ENCODE data around the gene SGCA. TPM values are rescaled to one million over a fixed set of nuclear protein-coding genes. Genes with fewer than 3 reads are reported as not detected.

SGCA gene
- total and polyA plus RNA-seq, 4 donors, result 0.31 to 1.3 (median 1.2) TPM; not detected in 1

DNA sequence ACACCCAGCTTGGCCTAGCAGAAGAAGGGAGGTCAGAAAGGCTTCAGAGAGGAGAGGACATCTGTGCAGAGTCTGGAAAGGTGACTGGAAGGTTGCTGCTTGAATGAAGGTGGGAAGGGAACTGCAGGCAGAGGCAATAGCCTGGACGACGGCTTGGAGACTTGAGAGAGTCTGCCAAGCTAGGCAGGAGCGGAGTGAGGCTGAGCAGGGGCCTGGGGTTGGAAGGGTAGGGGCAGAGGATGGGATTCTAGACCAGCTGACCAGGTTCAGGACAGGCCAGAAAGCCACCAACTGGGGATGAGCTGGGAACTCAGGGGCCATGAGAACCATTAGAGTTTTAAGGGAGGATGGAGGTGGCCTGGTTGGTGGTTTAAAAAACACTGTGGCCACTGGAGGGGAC is 339 bp upstream of the SGCA start (continued):
- TF ChIP-seq, protein P1, sequence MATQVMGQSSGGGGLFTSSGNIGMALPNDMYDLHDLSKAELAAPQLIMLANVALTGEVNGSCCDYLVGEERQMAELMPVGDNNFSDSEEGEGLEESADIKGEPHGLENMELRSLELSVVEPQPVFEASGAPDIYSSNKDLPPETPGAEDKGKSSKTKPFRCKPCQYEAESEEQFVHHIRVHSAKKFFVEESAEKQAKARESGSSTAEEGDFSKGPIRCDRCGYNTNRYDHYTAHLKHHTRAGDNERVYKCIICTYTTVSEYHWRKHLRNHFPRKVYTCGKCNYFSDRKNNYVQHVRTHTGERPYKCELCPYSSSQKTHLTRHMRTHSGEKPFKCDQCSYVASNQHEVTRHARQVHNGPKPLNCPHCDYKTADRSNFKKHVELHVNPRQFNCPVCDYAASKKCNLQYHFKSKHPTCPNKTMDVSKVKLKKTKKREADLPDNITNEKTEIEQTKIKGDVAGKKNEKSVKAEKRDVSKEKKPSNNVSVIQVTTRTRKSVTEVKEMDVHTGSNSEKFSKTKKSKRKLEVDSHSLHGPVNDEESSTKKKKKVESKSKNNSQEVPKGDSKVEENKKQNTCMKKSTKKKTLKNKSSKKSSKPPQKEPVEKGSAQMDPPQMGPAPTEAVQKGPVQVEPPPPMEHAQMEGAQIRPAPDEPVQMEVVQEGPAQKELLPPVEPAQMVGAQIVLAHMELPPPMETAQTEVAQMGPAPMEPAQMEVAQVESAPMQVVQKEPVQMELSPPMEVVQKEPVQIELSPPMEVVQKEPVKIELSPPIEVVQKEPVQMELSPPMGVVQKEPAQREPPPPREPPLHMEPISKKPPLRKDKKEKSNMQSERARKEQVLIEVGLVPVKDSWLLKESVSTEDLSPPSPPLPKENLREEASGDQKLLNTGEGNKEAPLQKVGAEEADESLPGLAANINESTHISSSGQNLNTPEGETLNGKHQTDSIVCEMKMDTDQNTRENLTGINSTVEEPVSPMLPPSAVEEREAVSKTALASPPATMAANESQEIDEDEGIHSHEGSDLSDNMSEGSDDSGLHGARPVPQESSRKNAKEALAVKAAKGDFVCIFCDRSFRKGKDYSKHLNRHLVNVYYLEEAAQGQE (IDR thresholded peaks at IDR 0.05), result no peak
- no peak for TF ChIP-seq FOXA1 (IDR thresholded peaks at IDR 0.05)
- no peak for TF ChIP-seq FOXA2 (IDR thresholded peaks at IDR 0.05)
- TF ChIP-seq SP1 (IDR thresholded peaks at IDR 0.05), result no peak
- TF ChIP-seq, protein P2, sequence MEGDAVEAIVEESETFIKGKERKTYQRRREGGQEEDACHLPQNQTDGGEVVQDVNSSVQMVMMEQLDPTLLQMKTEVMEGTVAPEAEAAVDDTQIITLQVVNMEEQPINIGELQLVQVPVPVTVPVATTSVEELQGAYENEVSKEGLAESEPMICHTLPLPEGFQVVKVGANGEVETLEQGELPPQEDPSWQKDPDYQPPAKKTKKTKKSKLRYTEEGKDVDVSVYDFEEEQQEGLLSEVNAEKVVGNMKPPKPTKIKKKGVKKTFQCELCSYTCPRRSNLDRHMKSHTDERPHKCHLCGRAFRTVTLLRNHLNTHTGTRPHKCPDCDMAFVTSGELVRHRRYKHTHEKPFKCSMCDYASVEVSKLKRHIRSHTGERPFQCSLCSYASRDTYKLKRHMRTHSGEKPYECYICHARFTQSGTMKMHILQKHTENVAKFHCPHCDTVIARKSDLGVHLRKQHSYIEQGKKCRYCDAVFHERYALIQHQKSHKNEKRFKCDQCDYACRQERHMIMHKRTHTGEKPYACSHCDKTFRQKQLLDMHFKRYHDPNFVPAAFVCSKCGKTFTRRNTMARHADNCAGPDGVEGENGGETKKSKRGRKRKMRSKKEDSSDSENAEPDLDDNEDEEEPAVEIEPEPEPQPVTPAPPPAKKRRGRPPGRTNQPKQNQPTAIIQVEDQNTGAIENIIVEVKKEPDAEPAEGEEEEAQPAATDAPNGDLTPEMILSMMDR (IDR thresholded peaks at IDR 0.05; ENCODE audit: low read depth, low read length, missing input control), result no peak

DNA sequence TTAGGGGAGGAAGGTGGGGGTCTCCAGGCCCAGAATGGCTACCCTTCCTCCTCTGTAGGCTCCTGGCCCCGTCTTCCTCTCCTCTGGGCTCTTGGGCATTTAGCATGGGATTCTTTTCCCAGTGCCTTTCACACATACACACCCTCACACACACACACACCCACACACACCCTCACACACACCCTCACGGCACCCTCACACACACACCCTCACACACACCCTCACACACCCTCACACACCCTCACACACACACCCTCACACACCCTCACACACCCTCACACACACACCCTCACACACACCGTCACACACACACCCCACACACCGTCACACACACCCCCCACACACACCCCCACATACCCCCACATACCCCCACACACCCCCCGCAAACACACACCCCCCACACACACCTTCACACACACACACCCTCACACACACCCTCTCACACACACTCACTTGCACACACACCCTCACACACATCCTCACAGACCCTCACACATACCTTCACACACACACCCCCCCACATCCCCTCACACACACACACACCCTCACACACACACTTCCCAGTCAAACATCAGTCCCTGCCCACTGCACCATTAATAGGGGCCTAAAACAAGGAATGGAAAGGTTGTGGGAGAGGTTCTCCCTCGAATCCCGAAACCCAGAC is 845 bp downstream of the SGCA start:
- peaks cover 0 to 1% (median under 1%) of the 10 kb centered on the region in 4 donors for H3K4me1 ChIP-seq (ENCODE audit: control insufficient read depth in 4 of 4, insufficient read depth in 4 of 4, low read length in 3 of 4)
- no peaks in the 10 kb centered on the region for H3K36me3 ChIP-seq (ENCODE audit: control insufficient read depth in 4 of 4, insufficient read depth in 3 of 4, low read depth in 1 of 4, low read length in 3 of 4)
- H3K27ac ChIP-seq (ENCODE audit: low read depth in 1 of 2, low read length in 2 of 2), result no peak overlapping the region
- no peak overlapping the region for H3K9ac ChIP-seq (ENCODE audit: low read depth in 1 of 2, low read length in 2 of 2)
- no peak for DNase-seq (ENCODE audit: low spot score)
- H3K27me3 ChIP-seq (ENCODE audit: control insufficient read depth in 4 of 4, insufficient read depth in 4 of 4, low read length in 3 of 4), result no peaks in the 10 kb centered on the region
- no peaks in the 10 kb centered on the region for H3K9me3 ChIP-seq (ENCODE audit: control insufficient read depth in 4 of 4, low read length in 3 of 4)
- no peak overlapping the region for H3K4me3 ChIP-seq (ENCODE audit: low read depth in 1 of 3, low read length in 3 of 3)
- WGBS, result 84% methylated on average over 7 of the region's 7 CpGs
- TF ChIP-seq, protein P3, sequence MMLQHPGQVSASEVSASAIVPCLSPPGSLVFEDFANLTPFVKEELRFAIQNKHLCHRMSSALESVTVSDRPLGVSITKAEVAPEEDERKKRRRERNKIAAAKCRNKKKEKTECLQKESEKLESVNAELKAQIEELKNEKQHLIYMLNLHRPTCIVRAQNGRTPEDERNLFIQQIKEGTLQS (IDR thresholded peaks at IDR 0.05), result no peak
- TF ChIP-seq GABPA (IDR thresholded peaks at IDR 0.05 in 1 of 2, conservative IDR thresholded peaks at IDR 0.05 in 1 of 2), result no peak

DNA sequence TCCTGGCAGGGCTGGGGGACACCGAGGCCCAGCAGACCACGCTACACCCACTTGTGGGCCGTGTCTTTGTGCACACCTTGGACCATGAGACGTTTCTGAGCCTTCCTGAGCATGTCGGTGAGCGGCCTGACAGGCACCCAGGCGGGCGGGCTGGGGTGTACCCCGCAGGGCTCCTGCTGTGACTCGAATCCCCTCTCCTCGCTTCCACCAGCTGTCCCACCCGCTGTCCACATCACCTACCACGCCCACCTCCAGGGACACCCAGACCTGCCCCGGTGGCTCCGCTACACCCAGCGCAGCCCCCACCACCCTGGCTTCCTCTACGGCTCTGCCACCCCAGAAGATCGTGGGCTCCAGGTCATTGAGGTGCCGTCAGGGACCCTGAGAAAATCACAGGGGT is 1.6 kb downstream of the SGCA start:
- H3K9ac ChIP-seq (ENCODE audit: low read depth in 1 of 2, low read length in 2 of 2), result no peak overlapping the region
- H3K27me3 ChIP-seq (ENCODE audit: control insufficient read depth in 4 of 4, insufficient read depth in 4 of 4, low read length in 3 of 4), result no peaks in the 10 kb centered on the region
- no peak overlapping the region for H3K4me3 ChIP-seq (ENCODE audit: low read depth in 1 of 3, low read length in 3 of 3)
- 85% methylated on average over 19 of the region's 19 CpGs for WGBS
- no peaks in the 10 kb centered on the region for H3K4me1 ChIP-seq (ENCODE audit: control insufficient read depth in 4 of 4, insufficient read depth in 4 of 4, low read length in 3 of 4)
- no peaks in the 10 kb centered on the region for H3K36me3 ChIP-seq (ENCODE audit: control insufficient read depth in 4 of 4, insufficient read depth in 3 of 4, low read depth in 1 of 4, low read length in 3 of 4)
- no peak overlapping the region for H3K27ac ChIP-seq (ENCODE audit: low read depth in 1 of 2, low read length in 2 of 2)
- TF ChIP-seq EGR1 (IDR thresholded peaks at IDR 0.05; ENCODE audit: low read depth in 2 of 2) (no peak), SP1 (IDR thresholded peaks at IDR 0.05) (no peak), FOXA2 (IDR thresholded peaks at IDR 0.05) (no peak), YY1 (IDR thresholded peaks at IDR 0.05) (no peak), HNF4A (conservative IDR thresholded peaks at IDR 0.05) (no peak), FOXA1 (IDR thresholded peaks at IDR 0.05) (no peak)
- DNase-seq (ENCODE audit: low spot score), result no peak
- no peaks in the 10 kb centered on the region for H3K9me3 ChIP-seq (ENCODE audit: control insufficient read depth in 4 of 4, low read length in 3 of 4)

Data from liver (tissue), 9 donors.